HG03103 (cell line): ENCODE data around the gene CABP1.
"Not testable (repeated sequence)": the region's sequence is repeated elsewhere in the genome, so short reads cannot be mapped to it uniquely, and the experiment has no call there.

Source experiments
- ATAC-seq: cut with Tn5 transposase; IDR thresholded peaks from one replicate; pipeline ENCODE4 v1.9.1; 2021; ENCODE audit warnings: low read depth; ENCODE audit not compliant: unreplicated experiment

The CABP1 gene

DNA sequence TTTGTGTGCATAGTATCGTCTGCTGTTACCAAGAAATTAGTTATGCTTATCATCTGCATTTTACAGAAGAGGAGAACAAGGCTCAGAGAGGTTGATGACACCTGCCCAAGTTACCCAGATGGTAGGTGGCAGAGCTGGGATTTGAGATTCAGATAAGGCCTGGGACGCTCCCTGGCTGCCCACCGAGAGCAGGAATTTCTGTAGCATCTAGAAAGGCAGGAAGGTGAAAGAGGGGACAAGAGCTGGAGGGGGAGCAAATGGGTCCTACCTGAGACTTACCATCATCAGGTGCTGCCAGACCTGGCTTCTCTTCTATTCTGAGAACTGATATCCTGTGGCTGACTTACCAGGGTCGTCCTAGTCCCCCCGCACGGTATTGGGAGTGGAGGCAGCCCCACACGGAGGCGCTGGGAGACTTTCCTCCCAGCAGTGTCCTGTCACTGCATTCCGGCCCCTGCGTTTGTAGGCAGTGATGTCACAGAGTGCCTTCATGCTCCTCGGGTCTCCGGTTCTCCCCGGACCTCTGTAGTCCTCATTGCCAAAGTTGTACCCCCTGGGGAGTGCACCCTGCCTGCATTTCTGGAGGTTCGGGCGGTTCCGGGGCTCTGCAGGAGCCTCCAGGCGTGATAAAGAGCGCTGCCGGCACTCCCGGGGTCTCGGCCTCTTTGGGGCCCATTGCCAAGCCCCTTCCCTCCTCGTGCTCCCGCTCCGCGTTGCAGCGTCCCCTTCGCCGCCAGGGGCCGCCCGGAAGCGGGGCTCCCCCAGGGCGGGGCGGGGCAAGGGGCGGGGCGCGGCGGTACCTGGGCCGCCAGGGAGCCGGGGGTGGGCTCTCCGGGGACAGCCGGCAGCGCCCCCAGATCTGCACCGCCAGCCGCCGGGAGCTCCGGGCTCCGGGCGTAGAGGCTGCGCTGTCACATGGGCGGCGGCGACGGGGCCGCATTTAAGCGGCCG, at the start of gene CABP1:
TSS of gene CABP1 (plus strand) at position 856 of the 951 bp plus-strand sequence. CDS start at position 916, 60 bp downstream.
- ATAC-seq, result peak; percentile 59

DNA sequence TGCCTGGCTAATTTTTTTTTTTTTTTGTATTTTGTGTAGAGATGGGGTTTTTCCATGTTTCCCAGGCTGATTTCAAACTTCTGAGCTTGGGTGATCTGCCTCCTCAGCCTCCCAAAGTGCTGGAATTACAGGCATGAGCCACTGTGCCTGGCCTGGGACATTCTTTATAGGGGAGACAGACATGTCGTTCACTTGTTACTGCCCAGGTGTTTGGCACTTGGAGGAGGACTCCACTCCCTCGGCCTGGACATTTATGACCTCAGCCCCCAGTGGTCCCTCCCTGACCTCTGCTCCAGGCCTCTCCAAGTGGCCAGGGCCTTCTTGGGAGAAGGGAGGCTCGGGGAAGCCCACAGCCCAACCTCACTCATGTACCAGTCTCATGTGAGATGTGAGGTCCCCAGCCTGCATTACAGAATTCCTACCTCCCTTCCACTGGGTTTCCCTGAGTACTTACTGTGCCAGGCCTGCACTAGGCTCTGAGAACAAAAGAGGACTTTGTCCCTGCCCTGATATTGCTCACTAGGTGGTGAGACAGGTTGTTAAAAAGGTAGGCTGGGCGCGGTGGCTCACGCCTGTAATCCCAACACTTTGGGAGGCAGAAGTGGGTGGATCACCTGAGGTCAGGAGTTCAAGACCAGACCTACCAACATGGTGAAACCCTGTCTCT, 49.6 kb upstream of the CABP1 start:
- ATAC-seq, result no peak

DNA sequence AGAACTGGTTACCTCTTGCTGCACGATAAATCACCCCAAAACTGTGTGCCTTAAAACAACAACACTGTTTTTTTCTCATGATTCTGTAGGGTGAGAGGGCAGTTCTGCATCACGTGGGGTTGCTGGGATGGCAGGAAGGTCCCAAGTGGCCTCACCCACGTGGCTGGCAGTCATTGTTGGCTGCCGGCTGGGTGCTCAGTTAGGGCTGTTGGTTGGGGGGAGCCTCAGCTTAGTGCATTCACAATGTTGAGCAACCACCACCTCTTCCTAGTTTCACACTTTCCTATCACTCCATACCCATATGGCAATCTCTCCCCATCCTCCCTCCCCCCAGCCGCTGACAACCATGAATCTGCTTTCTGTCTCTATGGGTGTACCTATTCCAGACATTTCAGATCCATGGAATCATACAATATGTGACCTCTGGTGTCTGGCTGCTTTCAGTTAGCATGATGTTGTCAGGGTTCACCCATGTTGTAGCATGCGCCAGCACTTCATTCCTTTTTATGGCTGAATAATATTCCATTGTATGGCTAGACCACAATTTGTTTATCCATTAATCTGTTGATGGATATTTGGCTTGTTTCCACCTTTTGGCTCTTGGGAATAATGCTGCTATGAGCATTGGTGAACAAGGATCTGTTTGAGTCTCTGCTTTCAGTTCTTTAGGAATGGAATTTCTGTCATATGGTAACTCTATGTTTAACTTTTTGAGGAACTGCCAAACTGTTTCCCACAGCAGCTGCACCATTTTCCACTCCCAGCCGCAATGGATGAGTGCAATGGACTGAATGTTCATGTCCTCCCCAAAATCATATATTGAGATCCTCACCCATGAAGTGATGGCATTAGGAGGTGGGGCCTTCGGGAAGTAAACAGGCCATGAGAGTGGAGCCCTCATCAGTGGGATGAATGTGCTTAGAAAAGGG, 48.0 kb upstream of the CABP1 start:
- ATAC-seq, result no peak

DNA sequence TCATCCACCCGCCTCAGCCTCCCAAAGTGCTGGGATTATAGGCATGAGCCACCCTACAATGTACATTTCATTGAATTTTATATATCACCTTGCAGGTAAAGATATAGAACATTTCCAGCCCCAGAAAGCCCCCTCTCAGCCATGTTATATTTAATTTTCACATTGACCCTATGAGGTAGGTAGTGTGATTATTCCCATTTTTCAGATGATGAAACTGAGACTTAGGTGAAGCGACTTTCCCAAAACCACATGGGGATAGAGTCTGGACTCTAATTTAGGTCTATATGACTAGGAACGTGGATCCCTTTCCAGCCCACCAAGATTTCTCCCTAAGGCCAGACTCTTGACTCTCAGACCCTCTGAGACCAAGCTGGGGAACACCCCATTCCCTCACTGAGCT, 43.5 kb upstream of the CABP1 start:
- no peak for ATAC-seq

DNA sequence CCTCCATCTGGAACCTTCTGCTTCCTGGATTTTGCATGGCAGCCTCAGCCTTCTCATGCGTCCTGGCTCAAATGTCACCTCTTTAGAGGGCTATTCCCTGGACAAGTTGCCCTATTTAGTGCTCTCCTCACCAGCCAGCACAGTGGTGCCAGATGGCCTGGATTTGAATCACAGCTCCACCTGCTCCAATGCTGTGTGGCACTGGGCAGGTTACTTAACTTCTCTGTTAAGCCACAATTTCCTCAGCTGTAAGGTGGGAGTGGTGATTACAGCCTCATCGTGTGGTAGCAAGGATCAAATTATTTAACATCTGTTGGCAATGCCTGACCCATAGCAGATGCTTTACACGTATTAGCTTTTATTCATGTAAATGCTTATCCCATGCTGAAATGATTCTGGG, 42.6 kb upstream of the CABP1 start:
- no peak for ATAC-seq

DNA sequence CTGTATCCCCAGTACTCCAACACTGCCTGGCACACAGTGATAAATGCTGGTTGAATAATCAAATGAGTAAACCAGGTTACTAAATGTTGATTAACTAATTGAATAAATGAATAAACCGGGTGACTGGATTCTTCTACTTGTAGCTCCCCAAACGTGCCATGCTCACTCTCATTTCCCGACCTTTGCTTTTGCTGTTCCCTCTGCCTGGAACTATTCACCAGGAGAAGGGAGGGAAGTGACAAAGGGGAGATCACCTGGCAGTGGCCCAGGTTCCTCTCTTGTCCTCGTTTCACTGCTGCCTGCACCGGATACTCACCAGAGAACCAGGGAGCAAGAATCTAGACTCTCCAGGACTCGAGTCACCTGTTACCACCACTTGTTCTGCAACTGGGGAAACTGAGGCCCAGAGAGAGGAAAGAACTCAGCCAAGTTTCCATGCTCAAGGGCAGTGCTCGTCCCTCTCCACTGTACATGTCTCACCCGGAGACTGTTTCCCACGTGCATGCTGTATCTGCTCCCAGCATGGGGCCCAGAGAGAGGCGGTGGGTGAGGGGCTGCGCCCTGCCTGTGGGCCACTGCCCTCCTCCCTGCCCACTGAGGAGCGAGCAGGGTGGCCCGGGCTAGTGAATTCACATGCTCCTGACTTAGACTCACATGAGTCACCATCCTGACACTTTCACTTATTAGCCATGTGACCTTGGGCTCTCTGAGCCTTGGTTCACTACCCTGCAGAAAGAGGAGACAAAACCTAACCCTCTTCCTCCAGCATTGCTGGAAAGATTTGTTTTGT, 41.6 kb upstream of the CABP1 start:
- no peak for ATAC-seq

DNA sequence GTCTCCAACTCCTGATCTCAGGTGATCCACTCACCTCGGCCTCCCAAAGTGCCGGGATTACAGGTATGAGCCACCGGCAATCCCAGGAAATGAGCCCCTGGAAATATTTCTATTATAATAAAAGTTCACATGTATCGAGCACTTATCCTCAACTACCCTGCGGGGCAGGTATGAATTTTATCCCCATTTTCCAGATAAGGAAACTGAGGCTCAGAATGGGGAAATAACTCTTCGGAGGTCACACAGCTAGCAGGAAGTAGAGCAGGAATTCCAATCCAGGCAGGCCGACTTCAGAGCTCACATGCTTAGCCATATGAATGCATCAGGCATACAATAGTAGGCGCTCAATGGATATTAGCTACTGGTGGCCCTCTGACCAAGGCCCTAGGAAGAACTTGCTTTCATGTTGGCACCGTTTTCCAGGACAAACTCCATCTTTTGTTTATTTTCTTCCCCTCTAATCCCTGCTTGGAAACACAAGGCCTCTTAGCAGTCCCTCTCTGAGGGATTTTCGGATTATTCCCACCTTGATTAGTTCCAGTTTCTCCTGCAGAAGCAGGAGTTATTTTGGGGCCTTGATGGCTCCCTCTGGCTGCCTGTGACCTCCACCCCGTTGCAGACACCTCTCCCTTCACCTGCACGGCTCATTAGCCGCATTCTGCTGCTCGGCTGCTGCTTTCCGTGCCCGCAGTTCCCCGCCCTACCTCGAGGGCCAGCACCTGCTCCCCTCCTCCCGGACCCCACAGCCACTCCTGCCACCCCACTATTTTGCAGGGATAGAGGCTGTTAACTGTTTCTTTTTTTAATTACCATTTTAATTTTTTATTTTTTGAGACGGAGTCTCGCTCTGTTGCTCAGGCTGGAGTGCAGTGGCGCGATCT, 40.5 kb upstream of the CABP1 start:
- ATAC-seq, result no peak

DNA sequence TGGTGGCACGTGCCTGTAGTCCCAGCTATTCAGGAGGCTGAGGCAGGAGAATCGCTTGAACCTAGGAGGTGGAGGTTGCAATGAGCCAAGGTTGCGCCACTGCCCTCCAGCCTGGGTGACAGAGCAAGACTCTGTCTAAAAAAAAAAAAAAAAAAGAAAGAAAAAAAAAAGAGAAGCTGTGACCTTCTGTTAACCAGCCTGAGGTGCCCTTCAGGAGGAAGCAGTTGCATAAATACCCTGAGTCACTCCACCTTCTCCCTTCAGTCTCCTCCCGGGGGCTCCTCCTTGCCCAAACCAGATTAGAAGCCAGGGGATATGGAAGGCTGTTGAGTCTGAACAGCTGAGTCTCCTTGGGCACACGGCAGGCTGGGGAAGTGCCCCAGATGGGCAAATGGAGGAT, 38.0 kb upstream of the CABP1 start:
- ATAC-seq, result not testable (repeated sequence)

DNA sequence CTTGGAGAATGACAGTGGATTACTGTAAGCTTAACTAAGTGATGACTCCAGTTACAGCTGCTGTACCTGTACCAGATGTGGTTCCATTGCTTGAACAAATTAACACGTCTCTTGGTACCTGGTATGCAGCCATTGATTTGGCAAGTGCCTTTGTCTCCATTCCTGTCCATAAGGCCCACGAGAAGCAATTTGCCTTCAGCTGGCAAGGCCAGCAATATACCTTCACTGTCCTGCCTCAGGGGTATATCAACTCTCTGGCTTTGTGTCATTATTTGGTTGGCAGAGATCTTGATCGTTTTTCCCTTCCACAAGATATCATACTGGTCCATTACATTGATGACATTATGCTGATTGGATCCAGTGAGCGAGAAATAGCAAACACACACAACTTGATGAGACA, 29.9 kb upstream of the CABP1 start:
- ATAC-seq, result no peak

DNA sequence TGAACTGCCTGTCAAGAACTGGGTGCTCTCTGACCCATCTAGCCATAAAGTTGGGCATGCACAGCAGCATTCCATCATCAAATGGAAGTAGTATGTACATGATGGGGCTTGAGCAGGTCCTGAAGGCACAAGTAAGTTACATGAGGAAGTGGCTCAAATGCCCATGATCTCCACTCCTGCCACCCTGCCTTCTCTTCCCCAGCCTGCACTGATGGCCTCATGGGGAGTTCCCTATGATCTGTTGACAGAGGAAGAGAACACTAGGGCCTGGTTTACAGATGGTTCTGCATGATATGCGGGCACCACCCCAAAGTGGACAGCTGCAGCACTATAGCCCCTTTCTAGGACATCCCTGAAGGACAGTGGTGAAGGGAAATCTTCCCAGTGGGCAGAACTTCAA, 28.9 kb upstream of the CABP1 start:
- ATAC-seq, result not testable (repeated sequence)

DNA sequence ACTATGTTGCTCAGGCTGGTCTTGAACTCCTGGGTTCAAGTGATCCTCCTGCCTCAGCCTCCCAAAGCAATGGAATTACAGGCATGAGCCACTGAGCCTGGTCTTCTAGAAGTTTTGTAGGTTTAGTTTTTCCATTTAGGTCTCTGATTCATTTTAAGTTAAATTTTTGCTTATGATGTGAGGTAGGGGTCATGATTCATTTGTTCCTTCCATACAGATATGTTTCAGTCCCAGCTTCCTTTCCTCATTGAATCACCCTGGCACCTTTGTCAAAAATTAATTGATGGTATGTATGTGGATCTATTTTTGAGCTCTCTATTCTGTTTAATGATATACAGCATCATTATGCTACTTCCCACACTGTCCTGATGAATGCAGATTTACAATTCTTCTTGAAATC, 25.6 kb upstream of the CABP1 start:
- ATAC-seq, result no peak

DNA sequence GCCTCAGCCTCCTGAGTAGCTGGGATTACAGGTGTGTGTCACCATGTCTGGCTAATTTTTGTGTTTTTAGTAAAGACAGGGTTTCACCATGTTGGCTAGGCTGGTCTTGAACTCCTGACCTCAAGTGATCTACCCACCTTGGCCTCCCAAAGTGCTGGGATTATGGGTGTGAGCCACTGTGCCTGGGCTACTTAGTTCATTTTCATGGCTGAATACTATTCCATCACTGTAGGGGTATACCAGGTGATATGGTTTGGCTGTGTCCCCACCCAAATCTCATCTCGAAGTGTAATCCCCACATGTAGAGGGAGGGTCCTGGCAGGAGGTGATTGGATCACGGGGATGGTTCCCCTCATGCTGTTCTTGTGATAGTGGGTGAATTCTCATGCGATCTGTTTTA, 23.2 kb upstream of the CABP1 start:
- ATAC-seq, result not testable (repeated sequence)

DNA sequence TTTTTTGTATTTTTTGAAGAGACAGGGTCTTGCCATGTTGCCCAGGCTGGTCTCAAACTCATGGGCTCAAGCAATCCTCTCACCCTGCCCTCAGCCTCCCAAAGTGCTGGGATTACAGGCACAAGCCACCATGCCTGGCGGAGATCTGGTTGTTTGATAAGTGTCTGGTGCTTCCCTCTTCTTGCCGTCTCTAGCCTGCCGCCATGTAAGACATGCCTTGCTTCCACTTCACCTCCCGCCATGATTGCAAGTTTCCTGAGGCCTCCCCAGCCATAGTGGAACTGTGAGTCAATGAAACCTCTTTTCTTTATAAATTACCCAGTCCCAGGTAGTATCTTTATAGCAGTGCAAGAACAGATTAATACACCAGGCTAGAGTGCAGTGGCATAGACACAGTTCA, 22.7 kb upstream of the CABP1 start:
- ATAC-seq, result not testable (repeated sequence)

DNA sequence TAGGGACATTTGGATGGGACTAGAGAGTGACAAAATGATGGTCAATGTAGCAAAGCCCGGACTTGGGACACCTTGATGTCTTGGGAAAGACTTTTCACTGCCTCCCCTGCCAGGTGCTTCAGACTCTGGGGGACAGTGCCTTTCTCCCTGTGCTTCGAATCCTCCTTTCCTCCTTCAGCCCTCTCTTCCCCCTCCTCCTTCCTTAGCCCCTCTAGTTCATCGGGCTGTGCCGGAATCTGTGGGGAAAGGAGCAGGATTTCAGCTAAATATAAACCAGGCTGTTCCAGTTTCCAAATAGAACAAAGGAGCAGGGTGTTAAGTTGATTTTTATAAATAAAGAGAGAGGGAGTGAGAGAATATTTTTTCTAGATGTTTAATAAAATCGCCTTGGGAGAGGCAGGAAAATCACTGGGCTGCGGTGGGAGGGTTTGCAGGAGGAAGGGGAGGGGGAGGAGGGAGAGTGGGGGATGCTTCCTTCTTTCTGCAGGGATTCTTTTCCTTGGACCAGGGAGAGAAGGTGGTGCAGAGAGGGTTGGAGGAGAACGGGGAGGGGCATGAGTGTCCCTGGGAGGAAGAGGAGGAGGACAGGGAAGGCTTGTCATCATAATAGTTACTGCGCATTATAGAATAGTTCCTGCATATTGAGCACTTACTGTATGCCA, 21.3 kb upstream of the CABP1 start:
- no peak for ATAC-seq

DNA sequence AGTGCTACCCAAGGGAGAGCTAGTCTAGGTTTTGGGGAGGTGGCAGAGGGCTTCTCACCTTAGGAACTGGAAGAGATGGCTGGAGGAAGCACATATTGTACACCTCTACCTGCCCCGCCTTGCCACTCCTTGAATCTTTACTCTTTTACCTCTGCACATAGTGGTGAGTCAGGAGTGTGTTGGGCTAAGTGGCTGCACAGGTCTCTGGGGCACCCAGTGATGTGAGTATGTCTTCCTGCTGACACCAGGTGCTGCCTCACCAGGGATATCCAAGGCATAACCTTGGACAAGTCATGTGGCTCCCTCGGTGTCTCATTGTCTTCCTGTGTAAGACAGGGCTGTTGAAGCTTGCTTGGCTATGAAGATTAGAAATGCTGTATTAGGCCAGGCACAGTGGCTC, 19.8 kb upstream of the CABP1 start:
- no peak for ATAC-seq

DNA sequence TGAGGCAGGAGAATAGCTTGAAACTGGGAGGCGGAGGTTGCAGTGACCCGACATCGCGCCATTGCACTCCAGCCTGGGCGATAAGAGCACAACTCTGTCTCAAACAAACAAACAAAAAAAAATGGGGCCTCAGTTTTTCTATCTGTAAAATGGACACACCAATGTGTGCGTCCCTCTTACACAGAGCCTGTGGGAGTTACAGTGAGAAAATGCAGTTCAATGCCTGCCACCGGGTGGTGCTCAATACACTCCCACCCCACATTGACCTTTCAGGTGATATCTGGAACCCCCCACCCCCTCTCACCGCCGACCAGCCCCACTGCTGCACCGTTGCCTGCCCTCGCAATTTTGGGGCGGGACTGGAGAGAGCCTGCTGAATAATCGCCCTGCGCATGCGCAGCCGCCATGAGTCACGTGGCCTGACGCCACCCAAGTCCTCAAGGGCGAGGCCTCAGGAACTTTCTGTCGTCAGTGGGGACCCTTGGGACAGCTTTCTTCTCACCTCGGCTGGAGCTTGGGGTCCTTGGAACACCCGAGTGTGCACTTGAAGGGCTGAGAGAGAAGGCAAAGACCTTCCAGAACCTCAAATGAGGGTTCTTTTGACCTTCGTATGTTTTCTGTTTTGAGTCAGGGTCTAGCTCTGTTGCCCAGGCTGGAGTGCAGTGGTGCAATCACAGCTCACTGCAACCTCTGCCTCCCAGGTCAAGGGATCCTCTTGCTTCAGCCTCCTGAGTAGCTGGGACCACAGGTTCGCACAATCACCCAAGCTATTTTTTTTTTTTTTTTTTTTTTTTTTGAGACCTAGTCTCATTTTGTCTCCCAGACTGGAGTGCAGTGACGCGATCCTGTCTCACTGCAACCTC, 14.6 kb upstream of the CABP1 start:
- no peak for ATAC-seq

DNA sequence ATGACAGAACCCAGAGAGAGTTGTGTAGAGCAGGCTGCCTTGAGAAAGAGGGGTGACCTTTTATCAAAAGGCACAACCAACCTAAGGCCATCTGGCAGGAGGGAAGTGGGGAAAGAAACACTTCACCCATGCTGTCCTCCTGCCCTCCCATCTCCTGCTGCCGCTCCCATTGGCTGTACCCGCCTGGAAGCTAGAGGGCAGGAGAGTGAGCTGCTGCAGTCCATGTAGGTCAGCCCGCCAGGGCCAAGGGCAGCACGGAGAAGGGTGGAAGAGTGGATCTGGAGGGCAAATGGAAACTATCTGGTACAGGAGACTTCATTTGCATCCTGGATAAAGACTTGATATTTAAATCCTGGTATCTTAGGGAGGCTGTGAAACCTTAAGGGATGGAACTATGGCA, 11.5 kb upstream of the CABP1 start:
- ATAC-seq, result no peak
